ENCODE measurements around the gene EIF3I. TPM values are rescaled to one million over a fixed set of nuclear protein-coding genes. Genes with fewer than 3 reads are reported as not detected.

EIF3I gene
- polyA plus RNA-seq, 1 experiment, result 478 TPM

DNA sequence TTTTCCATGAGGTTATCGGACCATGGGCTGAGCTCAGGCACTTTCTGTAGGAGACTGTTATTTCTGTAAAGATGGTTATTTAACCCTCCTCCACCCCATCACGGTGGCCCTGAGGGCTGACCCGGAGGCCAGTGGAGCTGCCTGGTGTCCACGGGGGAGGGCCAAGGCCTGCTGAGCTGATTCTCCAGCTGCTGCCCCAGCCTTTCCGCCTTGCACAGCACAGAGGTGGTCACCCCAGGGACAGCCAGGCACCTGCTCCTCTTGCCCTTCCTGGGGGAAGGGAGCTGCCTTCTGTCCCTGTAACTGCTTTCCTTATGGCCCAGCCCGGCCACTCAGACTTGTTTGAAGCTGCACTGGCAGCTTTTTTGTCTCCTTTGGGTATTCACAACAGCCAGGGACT, 24.4 kb upstream of the EIF3I start:
- POLR2A ChIA-PET, result interaction anchor here (0.7 kb wide), 1 partner anchor 18 kb away, joined by 3 read pairs; no protein-coding TSS in a partner anchor
- CTCF ChIA-PET, result interaction anchor here (0.6 to 1.6 kb wide), 6 partner anchors 17 to 421 kb away, joined by 3 to 6 read pairs (median 3); partner anchors contain the start of gene KPNA6
- DNase-seq (ENCODE audit: low read depth), result no peak
- H3K27me3 ChIP-seq (ENCODE audit: control insufficient read depth, insufficient read depth, low read length), result no peaks in the 10 kb centered on the region
- TF ChIP-seq, protein P1, sequence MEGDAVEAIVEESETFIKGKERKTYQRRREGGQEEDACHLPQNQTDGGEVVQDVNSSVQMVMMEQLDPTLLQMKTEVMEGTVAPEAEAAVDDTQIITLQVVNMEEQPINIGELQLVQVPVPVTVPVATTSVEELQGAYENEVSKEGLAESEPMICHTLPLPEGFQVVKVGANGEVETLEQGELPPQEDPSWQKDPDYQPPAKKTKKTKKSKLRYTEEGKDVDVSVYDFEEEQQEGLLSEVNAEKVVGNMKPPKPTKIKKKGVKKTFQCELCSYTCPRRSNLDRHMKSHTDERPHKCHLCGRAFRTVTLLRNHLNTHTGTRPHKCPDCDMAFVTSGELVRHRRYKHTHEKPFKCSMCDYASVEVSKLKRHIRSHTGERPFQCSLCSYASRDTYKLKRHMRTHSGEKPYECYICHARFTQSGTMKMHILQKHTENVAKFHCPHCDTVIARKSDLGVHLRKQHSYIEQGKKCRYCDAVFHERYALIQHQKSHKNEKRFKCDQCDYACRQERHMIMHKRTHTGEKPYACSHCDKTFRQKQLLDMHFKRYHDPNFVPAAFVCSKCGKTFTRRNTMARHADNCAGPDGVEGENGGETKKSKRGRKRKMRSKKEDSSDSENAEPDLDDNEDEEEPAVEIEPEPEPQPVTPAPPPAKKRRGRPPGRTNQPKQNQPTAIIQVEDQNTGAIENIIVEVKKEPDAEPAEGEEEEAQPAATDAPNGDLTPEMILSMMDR (IDR thresholded peaks at IDR 0.05; ENCODE audit: insufficient read depth, low read depth, low read length), result no peak
- H3K4me3 ChIP-seq (ENCODE audit: low read depth, low read length), result no peak overlapping the region
- H3K36me3 ChIP-seq (ENCODE audit: control insufficient read depth, insufficient read depth, low read length), result peaks cover 35% of the 10 kb centered on the region

DNA sequence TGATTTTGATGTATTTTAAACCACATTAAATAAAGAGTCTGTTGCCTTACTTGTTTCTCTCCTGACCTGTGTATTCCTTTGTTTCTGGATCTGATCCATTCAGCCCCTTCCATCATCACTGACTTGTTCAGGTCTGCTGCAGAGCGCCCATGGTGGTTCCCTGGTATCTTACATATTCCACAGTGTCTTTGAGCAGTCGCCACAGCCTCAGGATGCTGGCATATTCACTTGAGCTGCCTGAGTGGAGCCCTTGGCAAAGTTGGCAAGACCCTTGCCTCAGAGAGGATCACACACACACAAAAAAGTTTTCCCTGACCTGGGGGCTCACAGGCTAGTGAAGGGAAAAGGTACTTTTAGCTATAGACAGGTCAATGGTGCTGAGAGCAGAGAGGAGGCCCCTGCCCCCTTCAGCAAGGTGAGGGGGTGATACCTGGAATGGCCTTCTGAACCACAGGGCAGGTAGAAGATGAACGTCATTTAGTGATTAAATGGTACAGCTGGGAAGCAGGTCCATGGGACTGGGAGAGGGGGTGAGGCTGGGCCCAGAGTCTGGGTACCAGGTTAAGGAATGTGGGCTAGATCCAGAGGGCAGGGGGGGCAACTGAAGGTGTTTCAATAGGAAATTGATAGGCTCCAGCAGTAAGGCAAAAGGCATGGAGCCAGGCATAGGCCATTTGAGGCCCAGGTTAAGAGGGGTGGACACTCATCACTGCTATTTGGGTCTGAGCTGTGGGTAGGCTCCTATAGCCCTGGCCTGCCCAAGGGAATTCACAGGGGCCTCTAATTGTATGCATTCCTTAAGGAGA, 23.8 kb upstream of the EIF3I start:
- peaks cover 32% of the 10 kb centered on the region for H3K36me3 ChIP-seq (ENCODE audit: control insufficient read depth, insufficient read depth, low read length)
- no peaks in the 10 kb centered on the region for H3K27me3 ChIP-seq (ENCODE audit: control insufficient read depth, insufficient read depth, low read length)
- ChIA-PET CTCF (interaction anchor here (0.6 to 1.6 kb wide), 6 partner anchors 17 to 215 kb away, joined by 3 to 6 read pairs (median 3); partner anchors contain the start of gene KPNA6), POLR2A (interaction anchor here (0.7 kb wide), 1 partner anchor 18 kb away, joined by 3 read pairs; no protein-coding TSS in a partner anchor)
- TF ChIP-seq, protein P1 (IDR thresholded peaks at IDR 0.05; ENCODE audit: insufficient read depth, low read depth, low read length), result no peak
- H3K4me3 ChIP-seq (ENCODE audit: low read depth, low read length), result no peak overlapping the region
- no peak for DNase-seq (ENCODE audit: low read depth)

DNA sequence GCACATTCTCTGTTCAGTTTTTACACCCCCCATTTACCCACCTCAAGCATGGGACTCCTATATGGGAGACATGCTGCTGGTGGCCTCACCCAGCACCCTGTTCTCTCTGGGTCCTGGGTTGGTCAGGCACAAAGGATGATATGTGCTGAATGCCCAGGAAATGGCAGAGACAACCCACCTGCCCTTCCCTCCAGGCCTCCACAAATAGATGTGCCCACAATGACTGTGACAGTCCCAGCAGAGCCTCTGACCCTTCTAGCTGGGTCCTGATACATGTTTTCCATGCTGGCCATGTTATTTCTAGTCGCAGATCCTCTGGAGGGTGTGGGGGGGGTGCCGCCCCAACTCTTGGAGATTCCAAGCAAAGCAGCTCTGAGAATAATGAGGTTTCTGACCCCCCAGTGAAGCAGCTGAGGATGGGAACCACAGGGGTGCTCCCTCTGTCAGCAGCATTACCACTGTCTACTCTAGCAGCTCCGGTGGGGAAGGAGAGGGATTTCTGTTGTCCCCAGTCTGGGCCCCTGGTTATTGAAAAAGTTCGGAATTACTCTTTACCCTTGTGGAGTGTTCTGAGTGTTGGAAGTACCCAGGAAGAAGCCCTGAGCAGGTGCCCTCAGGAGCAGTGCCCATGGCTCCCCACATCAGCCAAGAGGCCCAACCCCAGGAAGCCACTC, 23.0 kb upstream of the EIF3I start:
- TF ChIP-seq, protein P1 (IDR thresholded peaks at IDR 0.05; ENCODE audit: insufficient read depth, low read depth, low read length), result no peak
- ChIA-PET CTCF (interaction anchor here (0.6 to 1.6 kb wide), 5 partner anchors 14 to 214 kb away, joined by 3 read pairs; no protein-coding TSS in a partner anchor), POLR2A (no interaction called here)
- H3K4me3 ChIP-seq (ENCODE audit: low read depth, low read length), result no peak overlapping the region
- H3K27me3 ChIP-seq (ENCODE audit: control insufficient read depth, insufficient read depth, low read length), result no peaks in the 10 kb centered on the region
- no peak for DNase-seq (ENCODE audit: low read depth)
- H3K36me3 ChIP-seq (ENCODE audit: control insufficient read depth, insufficient read depth, low read length), result peaks cover 29% of the 10 kb centered on the region

DNA sequence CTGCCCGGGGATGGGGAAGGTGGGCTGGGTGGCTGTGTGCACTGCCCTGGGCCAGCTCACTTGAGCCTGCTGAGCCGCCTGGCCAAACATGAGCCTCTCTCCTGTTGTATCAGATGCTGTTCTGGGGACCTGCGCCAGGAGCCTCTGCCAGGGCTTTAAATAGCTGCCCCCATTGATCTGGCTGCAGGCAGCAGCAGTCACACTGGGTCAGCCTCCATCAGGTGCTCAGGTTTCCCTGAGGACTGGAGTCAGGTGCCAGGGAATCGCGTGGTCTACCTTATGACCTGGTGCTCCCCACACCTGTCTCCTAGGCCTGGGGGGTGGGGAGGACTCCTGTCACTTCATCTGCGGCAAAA, 22.5 kb upstream of the EIF3I start:
- no peaks in the 10 kb centered on the region for H3K27me3 ChIP-seq (ENCODE audit: control insufficient read depth, insufficient read depth, low read length)
- TF ChIP-seq, protein P1 (IDR thresholded peaks at IDR 0.05; ENCODE audit: insufficient read depth, low read depth, low read length), result no peak
- H3K4me3 ChIP-seq (ENCODE audit: low read depth, low read length), result no peak overlapping the region; the same call in 1 of the 2 replicates
- H3K36me3 ChIP-seq (ENCODE audit: control insufficient read depth, insufficient read depth, low read length), result peaks cover 24% of the 10 kb centered on the region
- DNase-seq (ENCODE audit: low read depth), result no peak
- POLR2A ChIA-PET, result interaction anchor here (1.4 kb wide), 1 partner anchor 11 kb away, joined by 5 read pairs; no protein-coding TSS in a partner anchor
- CTCF ChIA-PET, result interaction anchor here (1.0 to 3.0 kb wide), 4 partner anchors 14 to 214 kb away, joined by 3 to 18 read pairs (median 4); no protein-coding TSS in a partner anchor

All from BJ (cell line).